ENCODE measurements around the gene ID3.

The ID3 gene

GRCh38 chr1:23593556-23594148, 34.4 kb upstream of the ID3 start:
- no peak overlapping the region for H3K4me3 ChIP-seq (ENCODE audit: control insufficient read depth, low read depth, low read length)
- no peak for TF ChIP-seq CTCF (IDR thresholded peaks at IDR 0.05; ENCODE audit: control insufficient read depth, insufficient read depth, low read depth, low read length, missing control alignments)
- DNase-seq (ENCODE audit: low read depth): no peak

- DNase-seq (ENCODE audit: low read depth): no peak
- no peak for TF ChIP-seq CTCF (IDR thresholded peaks at IDR 0.05; ENCODE audit: control insufficient read depth, insufficient read depth, low read depth, low read length, missing control alignments)
- no peak overlapping the region for H3K4me3 ChIP-seq (ENCODE audit: control insufficient read depth, low read depth, low read length)
Measured at GRCh38 chr1:23593042-23593521, 33.8 kb upstream of the ID3 start.

- TF ChIP-seq CTCF (IDR thresholded peaks at IDR 0.05; ENCODE audit: control insufficient read depth, insufficient read depth, low read depth, low read length, missing control alignments): no peak
- H3K4me3 ChIP-seq (ENCODE audit: control insufficient read depth, low read depth, low read length): no peak overlapping the region
- DNase-seq (ENCODE audit: low read depth): no peak
Measured at GRCh38 chr1:23592209-23592892, 33.0 kb upstream of the ID3 start.

GRCh38 chr1:23591460-23592208, 32.3 kb upstream of the ID3 start:
- no peak for DNase-seq (ENCODE audit: low read depth)
- H3K4me3 ChIP-seq (ENCODE audit: control insufficient read depth, low read depth, low read length): no peak overlapping the region
- no peak for TF ChIP-seq CTCF (IDR thresholded peaks at IDR 0.05; ENCODE audit: control insufficient read depth, insufficient read depth, low read depth, low read length, missing control alignments)

GRCh38 chr1:23590058-23590783, 30.9 kb upstream of the ID3 start:
- no peak for DNase-seq (ENCODE audit: low read depth)
- TF ChIP-seq CTCF (IDR thresholded peaks at IDR 0.05; ENCODE audit: control insufficient read depth, insufficient read depth, low read depth, low read length, missing control alignments): no peak
- H3K4me3 ChIP-seq (ENCODE audit: control insufficient read depth, low read depth, low read length): no peak overlapping the region

GRCh38 chr1:23589585-23589986, 30.3 kb upstream of the ID3 start:
- DNase-seq (ENCODE audit: low read depth): no peak
- TF ChIP-seq CTCF (IDR thresholded peaks at IDR 0.05; ENCODE audit: control insufficient read depth, insufficient read depth, low read depth, low read length, missing control alignments): no peak
- H3K4me3 ChIP-seq (ENCODE audit: control insufficient read depth, low read depth, low read length): no peak overlapping the region
